Lung (tissue), 12 donors: ENCODE results near the gene DNAAF5. TPM values are rescaled to one million over a fixed set of nuclear protein-coding genes. Genes with fewer than 3 reads are reported as not detected.

ENCODE experiments used
- ATAC-seq: fragments of 200-7000 bp; cut with Tn5 transposase; one replicate; pipeline ENCODE4 v1.9.1; 2020; ENCODE audit warnings: moderate number of reproducible peaks; ENCODE audit not compliant: insufficient read depth, low FRiP score
- DNase-seq, 3 donors: peaks; one replicate each; pipeline ENCODE4 v3.0.0-alpha.2; 2013 to 2017
- H3K27ac ChIP-seq, 2 donors: one replicate each; pipeline ENCODE4 v1.5.1; 2013; ENCODE audit warnings: mild to moderate bottlenecking in 2 of 2, moderate library complexity in 2 of 2, control low read depth in 1 of 2, inconsistent platforms in 1 of 2, low read depth in 1 of 2, low read length in 1 of 2
- H3K27me3 ChIP-seq, 3 donors: one replicate each; pipeline ENCODE4 v1.5.1; 2013; ENCODE audit warnings: low read length in 2 of 3; ENCODE audit not compliant: control insufficient read depth in 3 of 3, insufficient read depth in 3 of 3
- H3K36me3 ChIP-seq, 4 donors: one replicate each; pipeline ENCODE4 v1.5.1; 2013; ENCODE audit warnings: low read length in 4 of 4, mild to moderate bottlenecking in 1 of 4, moderate library complexity in 1 of 4; ENCODE audit not compliant: control insufficient read depth in 4 of 4, insufficient read depth in 4 of 4
- H3K4me1 ChIP-seq, 5 donors: one replicate each; pipeline ENCODE4 v1.5.1; 2013; ENCODE audit warnings: low read length in 5 of 5, mild to moderate bottlenecking in 2 of 5, moderate library complexity in 1 of 5; ENCODE audit not compliant: control insufficient read depth in 5 of 5, insufficient read depth in 5 of 5
- H3K4me3 ChIP-seq: one replicate; pipeline ENCODE4 v1.5.1; 2013; ENCODE audit warnings: mild to moderate bottlenecking, control low read depth, moderate library complexity
- H3K9ac ChIP-seq, 2 donors: one replicate each; pipeline ENCODE4 v1.5.1; 2013; ENCODE audit warnings: low read length in 2 of 2, control low read depth in 1 of 2; ENCODE audit not compliant: insufficient read depth in 1 of 2
- H3K9me3 ChIP-seq, 4 donors: one replicate each; pipeline ENCODE4 v1.5.1; 2013; ENCODE audit warnings: low read length in 3 of 4, mild to moderate bottlenecking in 1 of 4, moderate library complexity in 1 of 4; ENCODE audit not compliant: control insufficient read depth in 4 of 4, insufficient read depth in 3 of 4
- WGBS, 2 donors: extraction: QIAGEN DNeasy Blood & Tissue Kit; methylation state at CpG; one replicate each; pipeline ENCODE4 v1.1.7; 2013; 5-methylcytosine and 5-hydroxymethylcytosine counted together
- polyA plus RNA-seq, 2 donors: library from polyadenylated mRNA; stranded (reverse); fragments of 200-250 nt; gene quantifications; one replicate each; pipeline ENCODE4 v1.2.1, GENCODE V29; 2013
- total RNA-seq, 2 donors: library from RNA; depleted of rRNA in 1 of 2; stranded (reverse); fragments of >200 nt in 1 of 2; gene quantifications; one replicate each; pipeline ENCODE4 v1.2.1, GENCODE V29; 2014 to 2021
- TF ChIP-seq, protein P1 (sequence below): IDR thresholded peaks from 2 replicates; pipeline ENCODE4 v1.5.1; 2012; ENCODE audit warnings: mild to moderate bottlenecking; ENCODE audit errors: control extremely low read depth, extremely low read depth
- donor health status: control.
- donor health status: control.
- donor health status: Bipolar disorder and iron deficiency.
- donor health status: healthy.
- donor health status: DM: yes; HTN: yes; CAD: no.

Gene DNAAF5
- total and polyA plus RNA-seq, 4 donors: 10.2 to 30.2 (median 18.6) TPM

DNA sequence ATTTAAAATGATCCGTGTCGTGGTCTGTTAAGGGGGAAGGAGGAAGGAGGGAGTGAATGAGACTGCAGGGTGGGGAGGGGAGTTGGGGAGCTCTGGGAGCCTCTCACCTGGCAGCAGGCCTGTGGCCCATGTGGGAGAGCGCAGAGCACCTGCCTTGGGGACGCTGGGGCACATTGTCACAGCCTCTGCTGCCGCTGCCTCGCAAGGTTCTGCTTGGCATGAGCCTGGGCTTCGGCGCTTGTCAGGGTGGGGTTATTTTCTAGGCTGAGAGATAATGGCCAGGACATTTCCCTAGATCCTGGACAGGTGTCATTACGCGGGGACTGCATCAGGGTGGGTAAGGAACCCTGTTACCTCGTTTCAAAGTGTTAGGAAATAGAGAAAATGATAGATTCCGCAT lies 103.6 kb downstream of the DNAAF5 start:
- ATAC-seq (no peak), DNase-seq (no peak)
- H3K27ac ChIP-seq: peak overlapping the region; percentile 40 to 91
- 74 to 88% methylated on average over 12 of the region's 12 CpGs for WGBS, 2 donors
- no peaks in the 10 kb centered on the region for H3K9me3 ChIP-seq
- no peak overlapping the region for H3K4me3 ChIP-seq
- H3K36me3 ChIP-seq: peaks cover 0 to 4% (median 3%) of the 10 kb centered on the region in 4 donors
- no peaks in the 10 kb centered on the region for H3K27me3 ChIP-seq
- peaks cover 7 to 24% (median 13%) of the 10 kb centered on the region in 5 donors for H3K4me1 ChIP-seq
- no peak overlapping the region for H3K9ac ChIP-seq
- TF ChIP-seq, protein P1, sequence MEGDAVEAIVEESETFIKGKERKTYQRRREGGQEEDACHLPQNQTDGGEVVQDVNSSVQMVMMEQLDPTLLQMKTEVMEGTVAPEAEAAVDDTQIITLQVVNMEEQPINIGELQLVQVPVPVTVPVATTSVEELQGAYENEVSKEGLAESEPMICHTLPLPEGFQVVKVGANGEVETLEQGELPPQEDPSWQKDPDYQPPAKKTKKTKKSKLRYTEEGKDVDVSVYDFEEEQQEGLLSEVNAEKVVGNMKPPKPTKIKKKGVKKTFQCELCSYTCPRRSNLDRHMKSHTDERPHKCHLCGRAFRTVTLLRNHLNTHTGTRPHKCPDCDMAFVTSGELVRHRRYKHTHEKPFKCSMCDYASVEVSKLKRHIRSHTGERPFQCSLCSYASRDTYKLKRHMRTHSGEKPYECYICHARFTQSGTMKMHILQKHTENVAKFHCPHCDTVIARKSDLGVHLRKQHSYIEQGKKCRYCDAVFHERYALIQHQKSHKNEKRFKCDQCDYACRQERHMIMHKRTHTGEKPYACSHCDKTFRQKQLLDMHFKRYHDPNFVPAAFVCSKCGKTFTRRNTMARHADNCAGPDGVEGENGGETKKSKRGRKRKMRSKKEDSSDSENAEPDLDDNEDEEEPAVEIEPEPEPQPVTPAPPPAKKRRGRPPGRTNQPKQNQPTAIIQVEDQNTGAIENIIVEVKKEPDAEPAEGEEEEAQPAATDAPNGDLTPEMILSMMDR: no peak

DNA sequence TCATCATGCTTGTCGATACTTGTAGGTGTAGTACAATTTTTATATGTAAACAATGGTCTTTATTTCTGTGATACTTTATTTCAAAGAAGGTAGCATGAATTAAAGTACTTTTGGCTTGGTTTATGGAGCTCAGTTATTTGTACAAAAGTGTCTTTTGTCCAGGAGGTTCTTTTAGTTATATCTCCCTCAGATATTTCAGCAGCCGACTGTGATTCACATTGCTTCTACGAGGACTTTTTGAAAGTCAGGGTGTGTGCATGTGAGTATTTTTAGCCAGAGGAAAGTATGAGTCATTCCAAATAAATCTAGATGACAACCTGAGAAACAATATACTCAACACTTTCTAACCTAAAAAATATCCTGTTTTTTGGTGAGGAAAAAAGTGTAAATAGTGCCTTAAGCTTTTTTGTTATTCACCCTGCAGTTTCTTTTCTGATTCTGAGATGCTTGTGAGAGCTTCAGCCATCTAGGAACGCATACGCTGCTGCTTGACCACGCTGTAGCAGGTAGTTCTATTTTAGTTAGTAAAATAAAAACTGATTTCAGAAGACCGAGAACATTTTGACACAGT lies 105.2 kb downstream of the DNAAF5 start:
- peak overlapping the region in 1 of 2 donors; percentile 16 for H3K9ac ChIP-seq
- H3K27me3 ChIP-seq: no peaks in the 10 kb centered on the region
- 11 to 19% methylated on average over 7 of the region's 7 CpGs for WGBS, 2 donors
- no peak overlapping the region for H3K4me3 ChIP-seq
- H3K4me1 ChIP-seq: peaks cover 3 to 23% (median 8%) of the 10 kb centered on the region in 5 donors
- peak in 2 of 3 donors; percentile 57 to 74 for DNase-seq
- peak overlapping the region; percentile 93 to 96 for H3K27ac ChIP-seq
- no peaks in the 10 kb centered on the region for H3K9me3 ChIP-seq
- ATAC-seq: peak; percentile 60
- TF ChIP-seq, protein P1: no peak
- peaks cover 0 to 11% (median 4%) of the 10 kb centered on the region in 4 donors for H3K36me3 ChIP-seq

DNA sequence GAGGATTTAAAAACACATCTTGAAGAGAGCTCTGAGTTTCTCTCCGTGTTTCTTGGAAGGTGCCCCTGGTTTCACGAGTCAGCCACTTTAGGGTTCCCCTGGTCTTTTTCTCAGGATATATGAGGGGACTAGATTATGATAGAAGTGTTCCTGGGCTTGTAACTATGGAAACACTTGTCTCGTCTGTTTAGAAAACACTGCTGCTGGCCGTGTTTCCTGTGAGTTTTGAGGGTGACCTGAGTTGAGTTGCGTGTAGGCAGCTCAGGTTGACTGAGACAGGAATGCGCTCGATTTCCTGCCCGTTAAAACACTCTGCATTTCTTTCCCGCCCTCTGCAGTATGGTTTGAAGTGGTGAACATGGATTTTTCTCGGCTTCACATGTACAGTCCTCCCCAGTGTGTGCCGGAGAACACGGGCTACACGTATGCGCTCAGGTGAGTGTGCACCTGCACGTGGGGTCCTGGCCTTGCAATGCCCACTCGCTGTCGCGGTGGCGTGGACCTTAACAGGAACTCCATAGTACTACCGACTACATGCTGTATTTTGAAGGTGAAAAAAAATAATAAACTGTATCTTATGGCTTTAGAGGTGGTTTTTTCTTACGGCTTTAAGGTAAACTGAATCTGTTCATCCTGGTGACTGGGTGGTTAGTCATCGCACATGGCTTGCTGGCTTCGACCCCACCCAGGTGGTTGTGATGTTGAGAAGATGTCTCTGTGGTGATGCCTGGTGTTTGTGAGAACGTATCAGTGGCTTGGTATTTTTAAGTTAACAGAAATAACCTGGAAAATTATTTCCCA lies 105.9 kb downstream of the DNAAF5 start, which contains the start of gene SUN1:
SUN1 (plus strand) TSS at position 310 of the 801 bp plus-strand sequence; CDS start at position 359, 49 bp downstream.
- ATAC-seq (peak; percentile 38), DNase-seq (peak; percentile 26 to 63 (median 35))
- Histone ChIP-seq H3K27ac (peak within 1 kb of the TSS; percentile 93 to 96), H3K27me3 (no peaks in the 10 kb centered on the region), H3K36me3 (peaks cover 0 to 15% (median 5%) of the 10 kb centered on the region in 4 donors), H3K9me3 (no peaks in the 10 kb centered on the region), H3K4me3 (no peak within 1 kb of the TSS), H3K9ac (peak within 1 kb of the TSS in 1 of 2 donors; percentile 16), H3K4me1 (peaks cover 3 to 27% (median 7%) of the 10 kb centered on the region in 5 donors)
- TF ChIP-seq, protein P1: no peak
- 46 to 52% methylated on average over 24 of the region's 24 CpGs for WGBS, 2 donors
